Endothelial cell of umbilical vein (primary cell): ENCODE data around the gene ABT1. TPM values are rescaled to one million over a fixed set of nuclear protein-coding genes. Genes with fewer than 3 reads are reported as not detected.

ENCODE experiments used
- BruUV-seq: library from RNA; stranded (reverse); fragments of 400-500 nt; replicated peaks from 2 replicates; lab custom pipeline; 2021; lab: Mats Ljungman, UMichigan
- CTCF ChIA-PET: fragments of 300-600, 350-600 bp; sonication (Branson Sonifier 250); formaldehyde crosslinking; loops from one replicate; lab custom pipeline; 2021; ENCODE audit warnings: antibody characterized with exemption, inconsistent platforms; lab: Charles Lee
- POLR2A ChIA-PET: fragments of 300-600, 350-600 bp; sonication (Branson Sonifier 250); formaldehyde crosslinking; loops from one replicate; lab custom pipeline; 2021; ENCODE audit warnings: antibody characterized with exemption, inconsistent platforms; lab: Charles Lee
- DNase-seq: peaks from one replicate; pipeline ENCODE4 v3.0.0-alpha.2; 2011; ENCODE audit warnings: low read depth, low spot score
- FAIRE-seq: peaks from 2 replicates; lab custom pipeline; 2011; peaks lifted over from hg19 to GRCh38; lab: Jason Lieb, UNC
- H2AFZ ChIP-seq: 2 replicates; pipeline ENCODE4 v1.6.0; 2012; ENCODE audit warnings: low read depth, low read length, control low read depth, inconsistent platforms
- H3K27ac ChIP-seq: 2 replicates; pipeline ENCODE4 v1.5.1; 2011; ENCODE audit warnings: low read depth, mild to moderate bottlenecking, control low read depth, low read length, moderate library complexity; ENCODE audit not compliant: insufficient read depth
- H3K27me3 ChIP-seq, 2 experiments: 2 replicates each; pipeline versions ENCODE4 v1.6.0 to v1.6.1; 2011; ENCODE audit warnings: low read length in 2 of 2, mixed read lengths in 1 of 2; ENCODE audit not compliant: control insufficient read depth in 2 of 2, insufficient read depth in 2 of 2
- H3K36me3 ChIP-seq, 2 experiments: 2 replicates in 1 of 2; 3 replicates in 1 of 2; pipeline ENCODE4 v1.5.1; 2011; ENCODE audit warnings: low read length in 2 of 2, mild to moderate bottlenecking in 1 of 2, moderate library complexity in 1 of 2; ENCODE audit not compliant: control insufficient read depth in 2 of 2, insufficient read depth in 2 of 2; ENCODE audit errors: extremely low read depth in 1 of 2
- H3K4me1 ChIP-seq: 3 replicates; pipeline ENCODE4 v1.5.1; 2011; ENCODE audit warnings: mild to moderate bottlenecking, low read length; ENCODE audit not compliant: control insufficient read depth, insufficient read depth; ENCODE audit errors: extremely low read depth
- H3K4me2 ChIP-seq: 2 replicates; pipeline ENCODE4 v1.6.1; 2011; ENCODE audit warnings: low read length, control low read depth, mixed read lengths; ENCODE audit not compliant: insufficient read depth
- H3K4me3 ChIP-seq, 3 experiments: fragments of 200-600 bp in 1 of 3; sonication (generic), shearing (Covaris generic) in 1 of 3; replicated peaks in 1 of 3; 2 replicates each; pipeline ENCODE4 v1.5.1; 2011 to 2016; ENCODE audit warnings: control low read depth in 3 of 3, low read length in 3 of 3, mild to moderate bottlenecking in 2 of 3, inconsistent platforms in 1 of 3, low read depth in 1 of 3, moderate library complexity in 1 of 3; ENCODE audit not compliant: insufficient read depth in 1 of 3
- H3K79me2 ChIP-seq: 2 replicates; pipeline ENCODE4 v1.6.0; 2012; ENCODE audit warnings: low read length, inconsistent platforms; ENCODE audit not compliant: control insufficient read depth, insufficient read depth
- H3K9ac ChIP-seq: replicated peaks from 2 replicates; pipeline ENCODE3; 2011; ENCODE audit warnings: low read length, control low read depth; ENCODE audit not compliant: insufficient read depth; ENCODE audit errors: extremely low read depth
- H3K9me1 ChIP-seq: replicated peaks from 3 replicates; pipeline ENCODE4 v1.6.0; 2011; ENCODE audit warnings: mild to moderate bottlenecking, low read length; ENCODE audit not compliant: control insufficient read depth, insufficient read depth; ENCODE audit errors: extremely low read depth
- H3K9me3 ChIP-seq: replicated peaks from 2 replicates; pipeline ENCODE4 v1.5.1; 2012; ENCODE audit warnings: low read length, inconsistent platforms; ENCODE audit not compliant: control insufficient read depth, insufficient read depth
- H4K20me1 ChIP-seq: replicated peaks from 2 replicates; pipeline ENCODE3; 2011; ENCODE audit warnings: mild to moderate bottlenecking, low read length; ENCODE audit not compliant: control insufficient read depth, insufficient read depth; ENCODE audit errors: extremely low read depth
- CTCF ChIP-seq, 2 donors: IDR thresholded peaks; 1 replicate in 1 of 2; 2 replicates in 1 of 2; pipeline ENCODE4 v1.5.1; 2011; ENCODE audit warnings: low read length in 2 of 2, mild to moderate bottlenecking in 2 of 2, moderate library complexity in 2 of 2, control low read depth in 1 of 2, inconsistent platforms in 1 of 2, low read depth in 1 of 2; ENCODE audit not compliant: insufficient read depth in 1 of 2; ENCODE audit errors: extremely low read depth in 1 of 2
- EZH2 ChIP-seq: IDR thresholded peaks from 2 replicates; pipeline ENCODE4 v1.6.1; 2012; ENCODE audit warnings: borderline replicate concordance, low read depth, mild to moderate bottlenecking, moderate library complexity, low read length, inconsistent platforms; ENCODE audit not compliant: severe bottlenecking
- FOS ChIP-seq: IDR thresholded peaks from 2 replicates; pipeline ENCODE4 v1.6.1; 2011; ENCODE audit warnings: mild to moderate bottlenecking, low read length, moderate library complexity, borderline replicate concordance; ENCODE audit not compliant: insufficient read depth
- GATA2 ChIP-seq: IDR thresholded peaks from 2 replicates; pipeline ENCODE4 v1.7.0; 2011; ENCODE audit warnings: low read depth, mild to moderate bottlenecking, moderate library complexity, mixed read lengths, low read length; ENCODE audit not compliant: insufficient read length, insufficient read depth
- JUN ChIP-seq: IDR thresholded peaks from 2 replicates; pipeline ENCODE4 v1.6.1; 2011; ENCODE audit warnings: borderline replicate concordance, low read depth; ENCODE audit not compliant: insufficient read length, insufficient read depth
- POLR2A ChIP-seq: IDR thresholded peaks from 2 replicates; pipeline ENCODE4 v1.6.1; 2012; ENCODE audit warnings: low read depth, mild to moderate bottlenecking, control low read depth, low read length
- POLR2AphosphoS5 ChIP-seq: IDR thresholded peaks from 2 replicates; pipeline ENCODE4 v1.6.1; 2012; ENCODE audit warnings: low read depth, mild to moderate bottlenecking, control low read depth, low read length, moderate library complexity; ENCODE audit not compliant: insufficient read depth
- dilution Hi-C: fragments of 300-500 bp; cut with MboI; formaldehyde crosslinking; loops from one replicate; pipeline ENCODE4 v1.15.0; 2019; ENCODE audit warnings: low sequenced_read_pairs; ENCODE audit not compliant: extremely low pct_ligation_motif_present
- intact Hi-C: fragments of 100-400 bp; cut with micrococcal nuclease; formaldehyde crosslinking; loops from one replicate; pipeline ENCODE4 v1.10.0; 2022
- polyA plus RNA-seq, 4 experiments: library from polyadenylated mRNA; depleted of rRNA in 3 of 4; stranded (reverse) in 3 of 4; unstranded in 1 of 4; fragments of >200 nt; gene quantifications; 2 replicates each; pipeline versions ENCODE4 v1.2.1 to v1.2.3, GENCODE V29; 2011 to 2012; ENCODE audit warnings: missing spikeins in 1 of 4
- total RNA-seq: library from RNA; stranded (reverse); gene quantifications from 2 replicates; pipeline ENCODE4 v1.2.3, GENCODE V29; 2021

Gene ABT1
- total and polyA plus RNA-seq, 2 donors (not counting 3 experiments of a cell fraction or from before 2014, with no cell fraction given) = 20.1 to 22.2 TPM

DNA sequence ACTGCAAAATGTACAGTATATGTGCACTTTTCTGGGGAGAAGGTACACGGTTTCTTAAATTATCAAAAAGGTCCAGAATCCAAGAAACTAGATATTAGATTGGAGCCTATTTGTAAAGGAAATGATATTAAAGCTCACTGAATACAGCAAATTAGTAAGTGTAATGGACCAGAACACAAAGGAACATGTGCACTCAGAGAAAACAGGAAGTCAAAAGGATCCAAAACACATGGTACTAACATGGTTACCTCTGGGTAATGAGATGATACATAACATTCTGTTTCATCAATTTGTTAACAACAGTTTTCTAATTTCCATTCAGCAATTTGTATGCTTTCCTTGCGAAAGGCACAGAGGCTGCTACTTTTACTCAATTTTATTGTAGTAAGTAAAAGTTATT is 44.1 kb downstream of the ABT1 start:
- H3K27me3 ChIP-seq = no peaks in the 10 kb centered on the region
- dilution Hi-C loops (no loop called here), intact Hi-C loops (no loop called here)
- H3K4me1 ChIP-seq = no peaks in the 10 kb centered on the region
- CTCF ChIA-PET = no interaction called here
- peaks cover 10 to 12% of the 10 kb centered on the region in 2 experiments for H3K36me3 ChIP-seq
- TF ChIP-seq POLR2A = no peak
- TF ChIP-seq POLR2AphosphoS5 = no peak
- TF ChIP-seq FOS = no peak
- TF ChIP-seq JUN = no peak
- no peak for TF ChIP-seq CTCF (IDR thresholded peaks at IDR 0.05; ENCODE audit: extremely low read depth in 1 of 2, insufficient read depth in 1 of 2, low read depth in 1 of 2, low read length in 2 of 2)
- no peak for TF ChIP-seq EZH2
- no peak for TF ChIP-seq GATA2
- H3K9me1 ChIP-seq = no peaks in the 10 kb centered on the region
- H3K79me2 ChIP-seq = peaks cover 5% of the 10 kb centered on the region
- POLR2A ChIA-PET = no interaction called here
- H2AFZ ChIP-seq = no peak overlapping the region
- no peak for DNase-seq
- H3K4me2 ChIP-seq = no peak overlapping the region
- no peak overlapping the region for H3K9ac ChIP-seq
- no peaks in the 10 kb centered on the region for H4K20me1 ChIP-seq
- H3K4me3 ChIP-seq = no peak overlapping the region
- no peaks in the 10 kb centered on the region for H3K9me3 ChIP-seq
- no peak overlapping the region for H3K27ac ChIP-seq
- BruUV-seq = no TSS peak
- FAIRE-seq = no peak
